Measurements from ENCODE around the gene NFE2L1. TPM values are rescaled to one million over a fixed set of nuclear protein-coding genes. Genes with fewer than 3 reads are reported as not detected.

Gene NFE2L1
- total and polyA plus RNA-seq, 9 of the 15 experiments (the other 6 are each of a cell fraction or from before 2014, with no cell fraction given): 2.0 to 68.6 (median 39.7) TPM

- no peak for TF ChIP-seq ZNF518B (CRISPR knock-in tag; IDR thresholded peaks at IDR 0.05)
- no peak for TF ChIP-seq NKRF (IDR thresholded peaks at IDR 0.05; ENCODE audit: borderline replicate concordance)
- no peak for TF ChIP-seq ZBTB11 (CRISPR knock-in tag; IDR thresholded peaks at IDR 0.05)
- no peak for TF ChIP-seq HMG20A (CRISPR knock-in tag; conservative IDR thresholded peaks at IDR 0.05)
- TF ChIP-seq ZNF589 (CRISPR knock-in tag; IDR thresholded peaks at IDR 0.05; ENCODE audit: low read depth): no peak
- peak; percentile 40 for TF ChIP-seq DACH1 (IDR thresholded peaks at IDR 0.05; ENCODE audit: partially characterized antibody)
- TF ChIP-seq CREB3 (tag; conservative IDR thresholded peaks at IDR 0.05; ENCODE audit: low read depth): no peak
- no peak for TF ChIP-seq HDGF (IDR thresholded peaks at IDR 0.05)
- TF ChIP-seq EGR1 (conservative IDR thresholded peaks at IDR 0.05): 0 out of 2 replicates have a peak, but pooled peaks have one; percentile 27
- no peak for TF ChIP-seq TBP (optimal IDR thresholded peaks at IDR 0.05; ENCODE audit: low read depth, low read length)
- TF ChIP-seq MCM3 (IDR thresholded peaks at IDR 0.05): no peak
- no peak for TF ChIP-seq TSC22D4 (tag; IDR thresholded peaks at IDR 0.05)
- no peak for TF ChIP-seq ZNF165 (CRISPR knock-in tag; IDR thresholded peaks at IDR 0.05; ENCODE audit: borderline replicate concordance)
Observed at GRCh38 chr17:48045316-48046001, 2.7 kb upstream of the NFE2L1 start (continued).
